RWPE2 (cell line): ENCODE results near the gene DOHH.
A peak's percentile ranks its signal among the peaks of the same experiment; 100 is the strongest.

Source experiments
- ATAC-seq: fragments of 200-7000 bp; cut with Tn5 transposase; 3 replicates; pipeline ENCODE4 v1.9.1; 2021; ENCODE audit warnings: low read depth
- DNase-seq: peaks from one replicate; pipeline ENCODE4 v3.0.0-alpha.2; 2020; ENCODE audit warnings: low spot score
- H3K27ac ChIP-seq: fragments of 450-650 bp; 2 replicates; pipeline ENCODE4 v1.5.1; 2017; ENCODE audit warnings: mild to moderate bottlenecking; ENCODE audit not compliant: poor library complexity, severe bottlenecking
- H3K27me3 ChIP-seq: fragments of 250-450 bp; sonication (Bioruptor Pico); 2 replicates; pipeline ENCODE4 v1.5.1; 2021; ENCODE audit warnings: mild to moderate bottlenecking, moderate library complexity; ENCODE audit not compliant: insufficient read depth, poor library complexity, severe bottlenecking
- H3K36me3 ChIP-seq: fragments of 250-450 bp; sonication (Bioruptor Pico); 2 replicates; pipeline ENCODE4 v1.5.1; 2020; ENCODE audit warnings: low read depth, mild to moderate bottlenecking, moderate library complexity
- H3K4me1 ChIP-seq: fragments of 250-450 bp; sonication (Bioruptor Pico); 2 replicates; pipeline ENCODE4 v1.5.1; 2021; ENCODE audit warnings: mild to moderate bottlenecking, moderate library complexity; ENCODE audit not compliant: insufficient read depth, poor library complexity, severe bottlenecking
- H3K4me3 ChIP-seq: fragments of 250-450 bp; sonication (Bioruptor Pico); 2 replicates; pipeline ENCODE4 v1.5.1; 2021; ENCODE audit warnings: mild to moderate bottlenecking, moderate library complexity; ENCODE audit not compliant: severe bottlenecking
- H3K9me3 ChIP-seq: fragments of 250-450 bp; sonication (Bioruptor Pico); 2 replicates; pipeline ENCODE4 v1.5.1; 2021; ENCODE audit warnings: mild to moderate bottlenecking, moderate library complexity; ENCODE audit not compliant: severe bottlenecking
- CTCF ChIP-seq: fragments of 450-650 bp; IDR thresholded peaks from one replicate; pipeline ENCODE4 v1.5.1; 2017; ENCODE audit warnings: mild to moderate bottlenecking, moderate library complexity; ENCODE audit not compliant: poor library complexity, severe bottlenecking

DOHH gene

GRCh38 chr19:3546119-3546518, 45.6 kb upstream of the DOHH start:
- H3K9me3 ChIP-seq: no peaks in the 10 kb centered on the region
- H3K4me1 ChIP-seq: no peaks in the 10 kb centered on the region
- peaks cover 18% of the 10 kb centered on the region; the same call in 1 of the 2 replicates for H3K36me3 ChIP-seq
- no peak for ATAC-seq
- no peak overlapping the region for H3K27ac ChIP-seq
- no peak overlapping the region for H3K4me3 ChIP-seq
- no peak for DNase-seq
- H3K27me3 ChIP-seq: no peaks in the 10 kb centered on the region
- TF ChIP-seq CTCF: no peak

GRCh38 chr19:3545669-3546034, 45.2 kb upstream of the DOHH start:
- TF ChIP-seq CTCF: peak; percentile 1
- Histone ChIP-seq H3K4me3 (no peak overlapping the region), H3K36me3 (peaks cover 14% of the 10 kb centered on the region; the same call in 1 of the 2 replicates), H3K27ac (no peak overlapping the region), H3K9me3 (no peaks in the 10 kb centered on the region), H3K4me1 (no peaks in the 10 kb centered on the region), H3K27me3 (no peaks in the 10 kb centered on the region)
- ATAC-seq (peak; percentile 7; the same call in 2 of the 3 replicates), DNase-seq (no peak)

- no peak overlapping the region for H3K27ac ChIP-seq
- no peaks in the 10 kb centered on the region for H3K9me3 ChIP-seq
- no peak for DNase-seq
- H3K27me3 ChIP-seq: no peaks in the 10 kb centered on the region
- peak; percentile 52 for ATAC-seq
- H3K4me1 ChIP-seq: no peaks in the 10 kb centered on the region
- TF ChIP-seq CTCF: peak; percentile 78
- peaks cover 14% of the 10 kb centered on the region; the same call in 1 of the 2 replicates for H3K36me3 ChIP-seq
- H3K4me3 ChIP-seq: no peak overlapping the region
Observed at GRCh38 chr19:3544742-3545668, 44.5 kb upstream of the DOHH start.

GRCh38 chr19:3544058-3544376, 43.5 kb upstream of the DOHH start:
- Histone ChIP-seq H3K9me3 (no peaks in the 10 kb centered on the region), H3K4me3 (no peak overlapping the region), H3K27ac (no peak overlapping the region), H3K4me1 (no peaks in the 10 kb centered on the region), H3K36me3 (peaks cover 20% of the 10 kb centered on the region), H3K27me3 (no peaks in the 10 kb centered on the region)
- TF ChIP-seq CTCF: no peak
- DNase-seq (no peak), ATAC-seq (no peak)
